T-helper 2 cell treated with Interferon-gamma antibody and Interleukin-4, amounts not matched to agents 5 μg/mL and 100 μg/mL, for 36 hours (primary cell): Measurements from ENCODE around the gene PCDHGA11.
A peak's percentile ranks its signal among the peaks of the same experiment; 100 is the strongest.
"Not testable (repeated sequence)": the region's sequence is repeated elsewhere in the genome, so short reads cannot be mapped to it uniquely, and the experiment has no call there.

Experiments
- DNase-seq: peaks from one replicate; pipeline ENCODE4 v3.0.0; 2021; ENCODE audit warnings: low spot score
- H3K27ac Mint-ChIP-seq: one replicate; pipeline ENCODE4 v1.8.0; 2021; ENCODE audit warnings: mild to moderate bottlenecking, mixed read lengths
- H3K27me3 Mint-ChIP-seq: one replicate; pipeline ENCODE4 v1.8.0; 2021; ENCODE audit warnings: low read depth, mixed read lengths
- H3K36me3 Mint-ChIP-seq: one replicate; pipeline ENCODE4 v1.8.0; 2021; ENCODE audit warnings: low read depth, mixed read lengths
- H3K4me1 Mint-ChIP-seq: one replicate; pipeline ENCODE4 v1.8.0; 2021; ENCODE audit warnings: low read depth, mixed read lengths
- H3K4me3 Mint-ChIP-seq: one replicate; pipeline ENCODE4 v1.8.0; 2022; ENCODE audit warnings: mild to moderate bottlenecking, moderate library complexity, mixed read lengths
- H3K9me3 Mint-ChIP-seq: one replicate; pipeline ENCODE4 v1.8.0; 2021; ENCODE audit warnings: mixed read lengths

PCDHGA11 gene

DNA sequence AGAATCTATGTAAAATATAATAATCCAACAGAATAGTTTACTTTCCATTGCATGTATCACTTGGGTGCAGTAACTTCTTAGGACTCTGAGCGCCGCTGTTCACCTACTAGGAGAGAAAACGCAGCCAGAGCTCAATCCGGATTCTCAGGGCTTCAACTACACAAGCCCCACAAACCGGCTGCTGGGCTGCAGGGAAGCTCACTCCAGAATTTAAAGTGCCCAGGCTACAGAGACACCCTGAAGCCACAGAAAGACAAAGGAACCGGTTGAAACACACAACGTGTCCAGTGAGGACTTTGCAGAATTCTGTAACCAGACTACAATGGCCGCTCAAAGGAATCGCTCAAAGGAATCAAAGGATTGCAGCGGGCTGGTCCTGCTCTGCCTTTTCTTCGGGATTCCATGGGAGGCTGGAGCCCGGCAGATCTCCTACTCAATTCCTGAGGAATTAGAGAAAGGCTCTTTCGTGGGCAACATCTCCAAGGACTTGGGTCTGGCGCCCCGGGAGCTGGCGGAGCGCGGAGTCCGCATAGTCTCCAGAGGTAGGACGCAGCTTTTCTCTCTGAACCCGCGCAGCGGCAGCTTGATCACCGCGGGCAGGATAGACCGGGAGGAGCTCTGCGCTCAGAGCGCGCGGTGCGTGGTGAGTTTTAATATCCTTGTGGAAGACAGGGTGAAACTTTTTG lies 7.9 kb upstream of the PCDHGA11 start, which contains the start of gene PCDHGA10:
TSS of gene PCDHGA10 (plus strand) at position 134 of the 686 bp plus-strand sequence. CDS start at position 323, 189 bp downstream.
- H3K36me3 Mint-ChIP-seq, result peaks cover 8% of the 10 kb centered on the region
- peak; percentile 42 for DNase-seq
- peak within 1 kb of the TSS; percentile 82 for H3K4me3 Mint-ChIP-seq
- peaks cover 15% of the 10 kb centered on the region for H3K4me1 Mint-ChIP-seq
- H3K27ac Mint-ChIP-seq, result no peak within 1 kb of the TSS
- H3K27me3 Mint-ChIP-seq, result peaks cover 55% of the 10 kb centered on the region
- H3K9me3 Mint-ChIP-seq, result peaks cover 17% of the 10 kb centered on the region

DNA sequence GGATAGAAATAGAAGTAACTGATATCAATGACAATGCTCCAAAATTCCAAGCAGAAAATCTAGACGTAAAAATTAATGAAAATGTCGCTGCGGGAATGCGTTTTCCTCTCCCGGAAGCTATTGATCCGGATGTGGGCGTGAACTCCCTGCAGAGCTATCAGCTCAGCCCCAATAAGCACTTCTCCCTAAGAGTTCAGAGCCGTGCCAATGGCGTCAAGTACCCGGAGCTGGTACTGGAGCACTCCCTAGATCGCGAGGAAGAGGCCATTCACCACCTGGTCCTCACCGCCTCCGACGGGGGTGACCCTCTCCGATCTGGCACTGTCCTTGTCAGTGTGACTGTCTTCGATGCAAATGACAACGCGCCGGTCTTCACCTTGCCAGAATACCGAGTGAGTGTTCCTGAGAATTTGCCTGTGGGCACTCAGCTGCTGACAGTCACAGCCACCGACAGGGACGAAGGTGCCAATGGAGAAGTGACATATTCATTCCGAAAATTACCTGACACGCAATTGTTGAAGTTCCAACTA lies 7.2 kb upstream of the PCDHGA11 start:
- Mint-ChIP-seq H3K27ac (no peak overlapping the region), H3K9me3 (peaks cover 22% of the 10 kb centered on the region), H3K27me3 (peaks cover 57% of the 10 kb centered on the region), H3K36me3 (peaks cover 8% of the 10 kb centered on the region), H3K4me1 (peaks cover 15% of the 10 kb centered on the region), H3K4me3 (peak overlapping the region; percentile 82)
- no peak for DNase-seq

DNA sequence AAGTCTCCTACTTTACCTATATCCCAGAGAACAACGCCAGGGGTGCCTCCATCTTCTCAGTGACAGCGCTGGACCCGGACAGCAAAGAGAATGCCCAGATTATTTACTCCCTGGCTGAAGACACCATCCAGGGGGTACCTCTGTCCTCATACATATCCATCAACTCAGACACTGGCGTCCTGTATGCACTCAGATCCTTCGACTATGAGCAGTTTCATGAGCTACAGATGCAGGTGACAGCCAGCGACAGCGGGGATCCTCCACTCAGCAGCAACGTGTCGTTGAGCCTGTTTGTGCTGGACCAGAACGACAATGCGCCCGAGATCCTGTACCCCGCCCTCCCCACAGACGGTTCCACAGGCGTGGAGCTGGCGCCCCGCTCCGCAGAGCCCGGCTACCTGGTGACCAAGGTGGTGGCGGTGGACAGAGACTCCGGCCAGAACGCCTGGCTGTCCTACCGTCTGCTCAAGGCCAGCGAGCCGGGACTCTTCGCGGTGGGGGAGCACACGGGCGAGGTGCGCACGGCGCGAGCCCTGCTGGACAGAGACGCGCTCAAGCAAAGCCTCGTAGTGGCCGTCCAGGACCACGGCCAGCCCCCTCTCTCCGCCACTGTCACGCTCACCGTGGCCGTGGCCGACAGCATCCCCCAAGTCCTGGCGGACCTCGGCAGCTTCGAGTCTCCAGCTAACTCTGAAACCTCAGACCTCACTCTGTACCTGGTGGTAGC lies 6.1 kb upstream of the PCDHGA11 start:
- peaks cover 56% of the 10 kb centered on the region for H3K27me3 Mint-ChIP-seq
- not testable (repeated sequence) for H3K36me3 Mint-ChIP-seq, DNase-seq, H3K27ac Mint-ChIP-seq
- peak overlapping the region; percentile 82 for H3K4me3 Mint-ChIP-seq
- peaks cover 20% of the 10 kb centered on the region for H3K9me3 Mint-ChIP-seq
- peaks cover 15% of the 10 kb centered on the region for H3K4me1 Mint-ChIP-seq

DNA sequence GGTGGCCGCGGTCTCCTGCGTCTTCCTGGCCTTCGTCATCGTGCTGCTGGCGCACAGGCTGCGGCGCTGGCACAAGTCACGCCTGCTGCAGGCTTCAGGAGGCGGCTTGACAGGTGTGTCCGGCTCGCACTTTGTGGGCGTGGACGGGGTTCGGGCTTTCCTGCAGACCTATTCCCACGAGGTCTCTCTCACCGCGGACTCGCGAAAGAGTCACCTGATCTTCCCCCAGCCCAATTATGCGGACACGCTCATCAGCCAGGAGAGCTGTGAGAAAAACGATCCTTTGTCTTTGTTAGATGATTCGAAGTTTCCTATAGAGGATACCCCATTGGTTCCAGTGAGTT lies 5.6 kb upstream of the PCDHGA11 start:
- H3K4me1 Mint-ChIP-seq, result peaks cover 15% of the 10 kb centered on the region
- peaks cover 57% of the 10 kb centered on the region for H3K27me3 Mint-ChIP-seq
- H3K4me3 Mint-ChIP-seq, result peak overlapping the region; percentile 7
- H3K27ac Mint-ChIP-seq, H3K36me3 Mint-ChIP-seq, DNase-seq: not testable (repeated sequence)
- peaks cover 22% of the 10 kb centered on the region for H3K9me3 Mint-ChIP-seq

DNA sequence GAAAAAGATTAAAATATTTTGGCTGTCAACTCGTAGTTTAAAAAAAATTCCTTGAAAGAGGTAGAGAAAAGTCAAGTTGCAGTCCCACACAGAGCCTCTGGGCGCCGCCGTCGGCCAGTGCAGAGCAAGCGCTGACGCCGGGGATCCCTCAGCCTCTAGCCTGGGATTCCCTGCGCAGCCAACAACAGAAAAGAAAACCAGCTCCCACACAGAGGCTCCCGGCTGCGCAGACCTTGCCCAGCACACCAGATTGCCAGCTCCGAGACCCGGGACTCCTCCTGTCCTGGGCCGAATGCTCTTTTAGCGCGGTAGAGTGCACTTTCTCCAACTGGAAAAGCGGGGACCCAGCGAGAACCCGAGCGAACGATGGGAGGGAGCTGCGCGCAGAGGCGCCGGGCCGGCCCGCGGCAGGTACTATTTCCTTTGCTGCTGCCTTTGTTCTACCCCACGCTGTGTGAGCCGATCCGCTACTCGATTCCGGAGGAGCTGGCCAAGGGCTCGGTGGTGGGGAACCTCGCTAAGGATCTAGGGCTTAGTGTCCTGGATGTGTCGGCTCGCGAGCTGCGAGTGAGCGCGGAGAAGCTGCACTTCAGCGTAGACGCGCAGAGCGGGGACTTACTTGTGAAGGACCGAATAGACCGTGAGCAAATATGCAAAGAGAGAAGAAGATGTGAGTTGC lies 3.2 kb upstream of the PCDHGA11 start, which contains the start of gene PCDHGB7:
TSS of gene PCDHGB7 (plus strand) at position 184 of the 679 bp plus-strand sequence. CDS start at position 367, 183 bp downstream.
- DNase-seq, result peak; percentile 51
- Mint-ChIP-seq H3K27me3 (peaks cover 75% of the 10 kb centered on the region), H3K27ac (peak within 1 kb of the TSS; percentile 66), H3K4me3 (peak within 1 kb of the TSS; percentile 77), H3K4me1 (peaks cover 20% of the 10 kb centered on the region), H3K9me3 (peaks cover 23% of the 10 kb centered on the region)
- H3K36me3 Mint-ChIP-seq, result not testable (repeated sequence)

DNA sequence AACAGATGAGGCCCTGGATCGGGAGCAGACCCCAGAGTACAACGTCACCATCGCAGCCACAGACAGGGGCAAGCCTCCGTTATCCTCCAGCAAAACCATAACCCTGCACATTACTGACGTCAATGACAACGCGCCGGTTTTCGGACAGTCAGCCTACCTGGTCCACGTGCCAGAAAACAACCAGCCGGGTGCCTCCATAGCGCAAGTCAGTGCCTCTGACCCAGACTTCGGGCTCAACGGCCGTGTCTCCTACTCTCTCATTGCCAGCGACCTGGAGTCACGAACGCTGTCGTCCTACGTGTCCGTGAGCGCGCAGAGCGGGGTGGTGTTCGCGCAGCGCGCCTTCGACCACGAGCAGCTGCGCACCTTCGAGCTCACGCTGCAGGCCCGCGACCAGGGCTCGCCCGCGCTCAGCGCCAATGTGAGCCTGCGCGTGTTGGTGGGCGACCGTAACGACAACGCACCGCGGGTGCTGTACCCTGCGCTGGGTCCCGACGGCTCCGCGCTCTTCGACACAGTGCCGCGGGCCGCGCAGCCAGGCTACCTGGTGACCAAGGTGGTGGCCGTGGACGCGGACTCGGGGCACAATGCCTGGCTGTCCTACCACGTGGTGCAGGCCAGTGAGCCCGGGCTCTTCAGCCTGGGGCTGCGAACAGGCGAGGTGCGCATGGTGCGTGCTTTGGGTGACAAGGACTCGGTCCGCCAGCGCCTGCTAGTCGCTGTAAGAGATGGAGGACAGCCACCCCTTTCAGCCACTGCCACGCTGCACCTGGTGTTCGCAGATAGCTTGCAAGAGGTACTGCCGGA lies 1.6 kb upstream of the PCDHGA11 start:
- Mint-ChIP-seq H3K4me1 (peaks cover 14% of the 10 kb centered on the region), H3K9me3 (peaks cover 23% of the 10 kb centered on the region), H3K4me3 (no peak overlapping the region), H3K27ac (no peak overlapping the region), H3K27me3 (peaks cover 70% of the 10 kb centered on the region), H3K36me3 (no peaks in the 10 kb centered on the region)
- DNase-seq, result no peak

GRCh38 chr5:141421489-141421855 lies 621 bp downstream of the PCDHGA11 start:
- Mint-ChIP-seq H3K36me3 (no peaks in the 10 kb centered on the region), H3K4me1 (peaks cover 11% of the 10 kb centered on the region), H3K9me3 (peaks cover 19% of the 10 kb centered on the region), H3K27ac (peak overlapping the region; percentile 51), H3K4me3 (peak overlapping the region; percentile 87), H3K27me3 (peaks cover 58% of the 10 kb centered on the region)
- no peak for DNase-seq

- Mint-ChIP-seq H3K27ac (no peak overlapping the region), H3K36me3 (no peaks in the 10 kb centered on the region), H3K27me3 (peaks cover 54% of the 10 kb centered on the region), H3K9me3 (peaks cover 23% of the 10 kb centered on the region), H3K4me3 (peak overlapping the region; percentile 7), H3K4me1 (peaks cover 11% of the 10 kb centered on the region)
- DNase-seq, result no peak
These were observed 2.0 kb downstream of the PCDHGA11 start for GRCh38 chr5:141422742-141423291.

- DNase-seq, result no peak
- H3K36me3 Mint-ChIP-seq, result peaks cover 5% of the 10 kb centered on the region
- H3K27me3 Mint-ChIP-seq, result peaks cover 34% of the 10 kb centered on the region
- H3K27ac Mint-ChIP-seq, result no peak overlapping the region
- peaks cover 31% of the 10 kb centered on the region for H3K9me3 Mint-ChIP-seq
- peaks cover 2% of the 10 kb centered on the region for H3K4me1 Mint-ChIP-seq
- H3K4me3 Mint-ChIP-seq, result no peak overlapping the region
These were observed 7.1 kb downstream of the PCDHGA11 start for GRCh38 chr5:141427783-141428426.

- H3K4me1 Mint-ChIP-seq, result peaks cover 2% of the 10 kb centered on the region
- peak within 1 kb of the TSS; percentile 78 for H3K4me3 Mint-ChIP-seq
- peaks cover 6% of the 10 kb centered on the region for H3K36me3 Mint-ChIP-seq
- peak within 1 kb of the TSS; percentile 65 for H3K27ac Mint-ChIP-seq
- H3K9me3 Mint-ChIP-seq, result peaks cover 41% of the 10 kb centered on the region
- H3K27me3 Mint-ChIP-seq, result peaks cover 28% of the 10 kb centered on the region
- no peak for DNase-seq
These were observed 9.7 kb downstream of the PCDHGA11 start, which contains the start of gene PCDHGA12 for GRCh38 chr5:141430332-141431113. Gene PCDHGA12, plus strand, starts transcription at chr5:141430507. Its CDS starts 253 bp downstream, at chr5:141430760.

DNA sequence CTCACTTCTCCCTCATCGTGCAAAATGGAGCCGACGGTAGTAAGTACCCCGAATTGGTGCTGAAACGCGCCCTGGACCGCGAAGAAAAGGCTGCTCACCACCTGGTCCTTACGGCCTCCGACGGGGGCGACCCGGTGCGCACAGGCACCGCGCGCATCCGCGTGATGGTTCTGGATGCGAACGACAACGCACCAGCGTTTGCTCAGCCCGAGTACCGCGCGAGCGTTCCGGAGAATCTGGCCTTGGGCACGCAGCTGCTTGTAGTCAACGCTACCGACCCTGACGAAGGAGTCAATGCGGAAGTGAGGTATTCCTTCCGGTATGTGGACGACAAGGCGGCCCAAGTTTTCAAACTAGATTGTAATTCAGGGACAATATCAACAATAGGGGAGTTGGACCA lies 10.4 kb downstream of the PCDHGA11 start:
- peaks cover 6% of the 10 kb centered on the region for H3K36me3 Mint-ChIP-seq
- H3K4me1 Mint-ChIP-seq, result peaks cover 2% of the 10 kb centered on the region
- no peak overlapping the region for H3K27ac Mint-ChIP-seq
- H3K9me3 Mint-ChIP-seq, result peaks cover 41% of the 10 kb centered on the region
- DNase-seq, result no peak
- H3K27me3 Mint-ChIP-seq, result peaks cover 28% of the 10 kb centered on the region
- H3K4me3 Mint-ChIP-seq, result peak overlapping the region; percentile 78

GRCh38 chr5:141432308-141432707 lies 11.5 kb downstream of the PCDHGA11 start:
- H3K36me3 Mint-ChIP-seq, DNase-seq, H3K27ac Mint-ChIP-seq, H3K4me1 Mint-ChIP-seq, H3K4me3 Mint-ChIP-seq: not testable (repeated sequence)
- H3K9me3 Mint-ChIP-seq, result peaks cover 36% of the 10 kb centered on the region
- H3K27me3 Mint-ChIP-seq, result peaks cover 26% of the 10 kb centered on the region
